Mesendoderm (in vitro differentiated cells): ENCODE measurements around the gene AKAP13.

Experiments
- DNase-seq: peaks from one replicate; pipeline ENCODE4 v3.0.0; 2013
- H2AK5ac ChIP-seq: 2 replicates; pipeline ENCODE4 v1.6.1; 2013; ENCODE audit warnings: low read length, inconsistent platforms
- H2BK120ac ChIP-seq: 2 replicates; pipeline ENCODE4 v1.6.1; 2013; ENCODE audit warnings: low read depth, mild to moderate bottlenecking, low read length, moderate library complexity, mixed read lengths
- H2BK15ac ChIP-seq: replicated peaks from 2 replicates; pipeline ENCODE4 v1.6.1; 2013; ENCODE audit warnings: low read depth, mild to moderate bottlenecking, moderate library complexity
- H2BK5ac ChIP-seq: 2 replicates; pipeline ENCODE4 v1.6.1; 2013; ENCODE audit warnings: low read length, inconsistent platforms
- H3K18ac ChIP-seq: 2 replicates; pipeline ENCODE4 v1.6.1; 2013; ENCODE audit warnings: mild to moderate bottlenecking, low read length, mixed read lengths
- H3K23ac ChIP-seq: one replicate; pipeline ENCODE4 v1.6.1; 2013; ENCODE audit warnings: low read length
- H3K27ac ChIP-seq: 2 replicates; pipeline ENCODE4 v1.5.1; 2013; ENCODE audit warnings: low read depth, mild to moderate bottlenecking, inconsistent platforms, low read length, moderate library complexity
- H3K27me3 ChIP-seq: 2 replicates; pipeline ENCODE4 v1.6.1; 2013; ENCODE audit warnings: low read length, control low read depth, mild to moderate bottlenecking, inconsistent platforms; ENCODE audit not compliant: insufficient read depth, poor library complexity
- H3K36me3 ChIP-seq: 2 replicates; pipeline ENCODE4 v1.6.1; 2013; ENCODE audit warnings: low read length, inconsistent platforms; ENCODE audit not compliant: control insufficient read depth, insufficient read depth
- H3K4ac ChIP-seq: one replicate; pipeline ENCODE4 v1.6.1; 2013; ENCODE audit warnings: low read depth, mild to moderate bottlenecking, low read length, moderate library complexity
- H3K4me1 ChIP-seq: 2 replicates; pipeline ENCODE4 v1.6.1; 2013; ENCODE audit warnings: low read depth, low read length, inconsistent platforms; ENCODE audit not compliant: control insufficient read depth
- H3K4me2 ChIP-seq: 2 replicates; pipeline ENCODE4 v1.6.1; 2013; ENCODE audit warnings: low read length
- H3K4me3 ChIP-seq: 2 replicates; pipeline ENCODE4 v1.5.1; 2013; ENCODE audit warnings: mild to moderate bottlenecking, low read length
- H3K56ac ChIP-seq: one replicate; pipeline ENCODE4 v1.6.1; 2013; ENCODE audit warnings: low read length
- H3K79me1 ChIP-seq: 2 replicates; pipeline ENCODE4 v1.6.1; 2013; ENCODE audit warnings: low read length, inconsistent platforms
- H3K79me2 ChIP-seq: 2 replicates; pipeline ENCODE4 v1.6.1; 2013; ENCODE audit warnings: mild to moderate bottlenecking, low read length; ENCODE audit not compliant: control insufficient read depth, insufficient read depth
- H3K9ac ChIP-seq: 2 replicates; pipeline ENCODE4 v1.6.1; 2013; ENCODE audit warnings: low read length, inconsistent platforms
- H4K5ac ChIP-seq: one replicate; pipeline ENCODE4 v1.6.1; 2013; ENCODE audit warnings: low read length
- H4K8ac ChIP-seq: one replicate; pipeline ENCODE4 v1.6.1; 2013; ENCODE audit warnings: low read depth, mild to moderate bottlenecking, control low read depth, low read length, moderate library complexity
- whole genome bisulfite sequencing: extraction: QIAGEN DNeasy Blood & Tissue Kit; methylation state at CpG from one replicate; pipeline ENCODE4 v1.1.7; 2013; ENCODE audit warnings: low lambda C conversion rate, missing lambda C conversion rate; ENCODE audit not compliant: insufficient coverage; ENCODE audit errors: extremely low coverage; 5-methylcytosine and 5-hydroxymethylcytosine counted together

The AKAP13 gene

DNA sequence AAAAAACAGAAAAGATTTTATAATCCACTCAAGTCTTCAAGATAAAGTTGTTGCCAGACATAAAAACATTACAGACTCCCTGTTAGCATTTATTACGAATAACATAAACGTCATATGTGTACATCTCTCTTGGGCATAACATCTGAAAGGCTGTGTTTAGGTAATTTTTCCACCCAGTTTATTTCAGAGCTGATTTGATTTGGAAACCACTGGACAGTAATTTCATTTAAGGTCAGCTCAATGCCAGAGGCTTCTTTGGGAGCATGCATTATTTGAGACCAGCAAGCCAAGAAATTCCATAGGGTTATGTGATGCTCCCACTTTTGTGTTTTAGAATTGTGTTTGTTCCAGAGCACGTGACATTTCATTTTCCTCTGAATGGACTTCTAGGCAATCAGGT is 196.0 kb downstream of the AKAP13 start:
- no peak overlapping the region for H3K18ac ChIP-seq
- no peak overlapping the region for H3K27ac ChIP-seq
- H3K36me3 ChIP-seq = peaks cover 9% of the 10 kb centered on the region
- H4K5ac ChIP-seq = no peak overlapping the region
- DNase-seq = no peak
- H3K79me2 ChIP-seq = no peaks in the 10 kb centered on the region
- no peak overlapping the region for H2BK120ac ChIP-seq
- WGBS = no CpG with 5 or more reads among the region's 3 CpGs
- no peak overlapping the region for H4K8ac ChIP-seq
- H2AK5ac ChIP-seq = no peak overlapping the region
- H2BK5ac ChIP-seq = no peak overlapping the region
- H2BK15ac ChIP-seq = no peak overlapping the region
- no peak overlapping the region for H3K4me3 ChIP-seq
- H3K9ac ChIP-seq = no peak overlapping the region
- H3K23ac ChIP-seq = no peak overlapping the region
- peaks cover 15% of the 10 kb centered on the region for H3K79me1 ChIP-seq
- no peak overlapping the region for H3K4me2 ChIP-seq
- no peaks in the 10 kb centered on the region for H3K27me3 ChIP-seq
- no peaks in the 10 kb centered on the region for H3K4me1 ChIP-seq
- H3K4ac ChIP-seq = no peak overlapping the region
- H3K56ac ChIP-seq = no peak overlapping the region

DNA sequence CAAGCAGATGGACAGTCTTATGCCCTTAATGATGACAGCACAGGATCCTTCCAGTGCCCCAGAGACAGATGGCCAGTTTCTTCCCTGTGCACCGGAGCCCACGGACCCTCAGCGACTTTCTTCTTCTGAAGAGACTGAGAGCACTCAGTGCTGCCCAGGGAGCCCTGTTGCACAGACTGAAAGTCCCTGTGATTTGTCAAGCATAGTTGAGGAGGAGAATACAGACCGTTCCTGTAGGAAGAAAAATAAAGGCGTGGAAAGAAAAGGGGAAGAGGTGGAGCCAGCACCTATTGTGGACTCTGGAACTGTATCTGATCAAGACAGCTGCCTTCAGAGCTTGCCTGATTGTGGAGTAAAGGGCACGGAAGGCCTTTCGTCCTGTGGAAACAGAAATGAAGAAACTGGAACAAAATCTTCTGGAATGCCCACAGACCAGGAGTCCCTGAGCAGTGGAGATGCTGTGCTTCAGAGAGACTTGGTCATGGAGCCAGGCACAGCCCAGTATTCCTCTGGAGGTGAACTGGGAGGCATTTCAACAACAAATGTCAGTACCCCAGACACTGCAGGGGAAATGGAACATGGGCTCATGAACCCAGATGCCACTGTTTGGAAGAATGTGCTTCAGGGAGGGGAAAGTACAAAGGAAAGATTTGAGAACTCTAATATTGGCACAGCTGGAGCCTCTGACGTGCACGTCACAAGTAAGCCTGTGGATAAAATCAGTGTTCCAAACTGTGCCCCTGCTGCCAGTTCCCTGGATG is 198.7 kb downstream of the AKAP13 start:
- no peak overlapping the region for H3K9ac ChIP-seq
- no peak for DNase-seq

DNA sequence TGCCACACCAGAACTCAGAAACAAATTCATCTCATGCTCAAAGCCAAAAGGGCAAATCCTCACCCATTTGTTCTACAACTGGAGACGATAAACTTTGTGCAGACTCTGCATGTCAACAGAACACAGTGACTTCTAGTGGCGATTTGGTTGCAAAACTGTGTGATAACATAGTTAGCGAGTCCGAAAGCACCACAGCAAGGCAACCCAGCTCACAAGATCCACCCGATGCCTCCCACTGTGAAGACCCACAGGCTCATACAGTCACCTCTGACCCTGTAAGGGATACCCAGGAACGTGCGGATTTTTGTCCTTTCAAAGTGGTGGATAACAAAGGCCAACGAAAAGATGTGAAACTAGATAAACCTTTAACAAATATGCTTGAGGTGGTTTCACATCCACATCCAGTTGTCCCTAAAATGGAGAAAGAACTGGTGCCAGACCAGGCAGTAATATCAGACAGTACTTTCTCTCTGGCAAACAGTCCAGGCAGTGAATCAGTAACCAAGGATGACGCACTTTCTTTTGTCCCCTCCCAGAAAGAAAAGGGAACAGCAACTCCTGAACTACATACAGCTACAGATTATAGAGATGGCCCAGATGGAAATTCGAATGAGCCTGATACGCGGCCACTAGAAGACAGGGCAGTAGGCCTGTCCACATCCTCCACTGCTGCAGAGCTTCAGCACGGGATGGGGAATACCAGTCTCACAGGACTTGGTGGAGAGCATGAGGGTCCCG is 199.7 kb downstream of the AKAP13 start:
- H3K27ac ChIP-seq = no peak overlapping the region
- H3K27me3 ChIP-seq = no peaks in the 10 kb centered on the region
- WGBS = no CpG with 5 or more reads among the region's 14 CpGs
- no peak overlapping the region for H3K18ac ChIP-seq
- H3K4me2 ChIP-seq = no peak overlapping the region
- no peak overlapping the region for H4K8ac ChIP-seq
- H2BK15ac ChIP-seq = no peak overlapping the region
- no peak overlapping the region for H2BK120ac ChIP-seq
- H3K4me3 ChIP-seq = no peak overlapping the region
- no peak overlapping the region for H3K4ac ChIP-seq
- H3K79me1 ChIP-seq = peaks cover 28% of the 10 kb centered on the region
- no peak overlapping the region for H3K23ac ChIP-seq
- peaks cover 11% of the 10 kb centered on the region for H3K79me2 ChIP-seq
- H3K36me3 ChIP-seq = peaks cover 10% of the 10 kb centered on the region
- no peaks in the 10 kb centered on the region for H3K4me1 ChIP-seq
- no peak overlapping the region for H4K5ac ChIP-seq
- H2BK5ac ChIP-seq = no peak overlapping the region
- no peak overlapping the region for H3K9ac ChIP-seq
- H2AK5ac ChIP-seq = no peak overlapping the region
- DNase-seq = peak; percentile 10
- H3K56ac ChIP-seq = no peak overlapping the region

More for the DNA sequence above, 198.7 kb downstream of the AKAP13 start:
- H3K4me1 ChIP-seq = no peaks in the 10 kb centered on the region
- no peak overlapping the region for H3K27ac ChIP-seq
- no peak overlapping the region for H3K4me3 ChIP-seq
- H3K4me2 ChIP-seq = no peak overlapping the region
- H3K79me2 ChIP-seq = peaks cover 7% of the 10 kb centered on the region
- no peaks in the 10 kb centered on the region for H3K27me3 ChIP-seq
- no CpG with 5 or more reads among the region's 9 CpGs for WGBS
- H2BK5ac ChIP-seq = no peak overlapping the region
- H2BK120ac ChIP-seq = no peak overlapping the region
- no peak overlapping the region for H4K8ac ChIP-seq
- H4K5ac ChIP-seq = no peak overlapping the region
- no peak overlapping the region for H2BK15ac ChIP-seq
- H3K79me1 ChIP-seq = peaks cover 25% of the 10 kb centered on the region
- peaks cover 10% of the 10 kb centered on the region for H3K36me3 ChIP-seq
- H3K18ac ChIP-seq = no peak overlapping the region
- no peak overlapping the region for H2AK5ac ChIP-seq
- no peak overlapping the region for H3K23ac ChIP-seq
- H3K56ac ChIP-seq = no peak overlapping the region
- H3K4ac ChIP-seq = no peak overlapping the region

DNA sequence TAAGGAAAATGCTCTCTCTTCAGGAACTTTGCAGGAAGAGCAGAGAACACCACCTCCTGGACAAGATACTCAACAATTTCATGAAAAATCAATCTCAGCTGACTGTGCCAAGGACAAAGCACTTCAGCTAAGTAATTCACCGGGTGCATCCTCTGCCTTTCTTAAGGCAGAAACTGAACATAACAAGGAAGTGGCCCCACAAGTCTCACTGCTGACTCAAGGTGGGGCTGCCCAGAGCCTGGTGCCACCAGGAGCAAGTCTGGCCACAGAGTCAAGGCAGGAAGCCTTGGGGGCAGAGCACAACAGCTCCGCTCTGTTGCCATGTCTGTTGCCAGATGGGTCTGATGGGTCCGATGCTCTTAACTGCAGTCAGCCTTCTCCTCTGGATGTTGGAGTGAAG is 200.5 kb downstream of the AKAP13 start:
- Histone ChIP-seq H3K4ac (no peak overlapping the region), H3K36me3 (peaks cover 10% of the 10 kb centered on the region)

DNA sequence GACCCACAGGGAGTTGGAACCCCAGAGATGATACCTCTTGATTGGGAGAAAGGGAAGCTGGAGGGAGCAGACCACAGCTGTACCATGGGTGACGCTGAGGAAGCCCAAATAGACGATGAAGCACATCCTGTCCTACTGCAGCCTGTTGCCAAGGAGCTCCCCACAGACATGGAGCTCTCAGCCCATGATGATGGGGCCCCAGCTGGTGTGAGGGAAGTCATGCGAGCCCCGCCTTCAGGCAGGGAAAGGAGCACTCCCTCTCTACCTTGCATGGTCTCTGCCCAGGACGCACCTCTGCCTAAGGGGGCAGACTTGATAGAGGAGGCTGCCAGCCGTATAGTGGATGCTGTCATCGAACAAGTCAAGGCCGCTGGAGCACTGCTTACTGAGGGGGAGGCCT is 201.1 kb downstream of the AKAP13 start:
- H2AK5ac ChIP-seq = no peak overlapping the region
- no peak overlapping the region for H3K4ac ChIP-seq
- no peak overlapping the region for H3K27ac ChIP-seq
- no peak overlapping the region for H3K56ac ChIP-seq
- H2BK120ac ChIP-seq = no peak overlapping the region
- no peak overlapping the region for H3K4me3 ChIP-seq
- H3K79me1 ChIP-seq = peaks cover 29% of the 10 kb centered on the region
- H2BK5ac ChIP-seq = no peak overlapping the region
- H3K27me3 ChIP-seq = no peaks in the 10 kb centered on the region
- WGBS = no CpG with 5 or more reads among the region's 8 CpGs
- no peak for DNase-seq
- H3K4me1 ChIP-seq = no peaks in the 10 kb centered on the region
- H3K4me2 ChIP-seq = no peak overlapping the region
- no peak overlapping the region for H3K23ac ChIP-seq
- no peak overlapping the region for H4K5ac ChIP-seq
- H3K18ac ChIP-seq = no peak overlapping the region
- no peak overlapping the region for H4K8ac ChIP-seq
- peaks cover 11% of the 10 kb centered on the region for H3K79me2 ChIP-seq
- no peak overlapping the region for H2BK15ac ChIP-seq
- H3K36me3 ChIP-seq = peaks cover 10% of the 10 kb centered on the region
- no peak overlapping the region for H3K9ac ChIP-seq

More for the DNA sequence above, 200.5 kb downstream of the AKAP13 start:
- Histone ChIP-seq H3K4me2 (no peak overlapping the region), H2BK15ac (no peak overlapping the region), H2BK120ac (no peak overlapping the region), H2AK5ac (no peak overlapping the region), H3K18ac (no peak overlapping the region), H3K56ac (no peak overlapping the region), H2BK5ac (no peak overlapping the region), H3K27me3 (no peaks in the 10 kb centered on the region), H3K23ac (no peak overlapping the region), H3K79me1 (peaks cover 29% of the 10 kb centered on the region), H3K9ac (no peak overlapping the region), H4K5ac (no peak overlapping the region), H4K8ac (no peak overlapping the region), H3K4me1 (no peaks in the 10 kb centered on the region), H3K4me3 (no peak overlapping the region), H3K79me2 (peaks cover 11% of the 10 kb centered on the region), H3K27ac (no peak overlapping the region)
- no CpG with 5 or more reads among the region's 3 CpGs for WGBS
- DNase-seq = no peak
